Tibial nerve (tissue), 4 donors: ENCODE results near the gene PTMA. TPM values are rescaled to one million over a fixed set of nuclear protein-coding genes. Genes with fewer than 3 reads are reported as not detected.
A peak's percentile ranks its signal among the peaks of the same experiment; 100 is the strongest.

Experiments used
- DNase-seq, 2 donors: peaks; one replicate each; pipeline ENCODE4 v3.0.0-alpha.2; 2019; ENCODE audit warnings: low spot score in 2 of 2
- H3K27ac ChIP-seq, 4 donors: fragments of 200-600 bp; sonication (generic) in 3 of 4; one replicate each; pipeline ENCODE4 v1.5.1; 2017 to 2019; ENCODE audit warnings: mild to moderate bottlenecking in 1 of 4
- H3K27me3 ChIP-seq, 2 donors: fragments of 200-600 bp; sonication (generic) in 1 of 2; one replicate each; pipeline versions ENCODE4 v1.5.1 to v1.6.0; 2017 to 2019
- H3K36me3 ChIP-seq, 3 donors: fragments of 200-600 bp; sonication (generic); one replicate each; pipeline ENCODE4 v1.5.1; 2018 to 2019
- H3K4me1 ChIP-seq, 4 donors: fragments of 200-600 bp; sonication (generic) in 3 of 4; one replicate each; pipeline ENCODE4 v1.5.1; 2017 to 2019
- H3K4me3 ChIP-seq, 4 donors: fragments of 200-600 bp; sonication (generic) in 3 of 4; one replicate each; pipeline ENCODE4 v1.5.1; 2017 to 2019; ENCODE audit warnings: mild to moderate bottlenecking in 1 of 4, moderate library complexity in 1 of 4
- H3K9me3 ChIP-seq, 4 donors: fragments of 200-600 bp; sonication (generic) in 3 of 4; one replicate each; pipeline ENCODE4 v1.5.1; 2017 to 2019
- EP300 ChIP-seq, 2 donors: sonication (generic); formaldehyde crosslinking; IDR thresholded peaks; one replicate each; pipeline ENCODE4 v1.6.1; 2017; ENCODE audit warnings: antibody characterized with exemption in 2 of 2, mild to moderate bottlenecking in 1 of 2
- POLR2A ChIP-seq, 2 donors: fragments of 450-650 bp; IDR thresholded peaks; one replicate each; pipeline ENCODE4 v1.6.1; 2017; ENCODE audit warnings: antibody characterized with exemption in 2 of 2, mild to moderate bottlenecking in 2 of 2, moderate library complexity in 2 of 2
- WGBS, 2 donors: methylation state at CpG; one replicate each; pipeline ENCODE4 v1.1.5; 2018; 5-methylcytosine and 5-hydroxymethylcytosine counted together
- total RNA-seq, 4 donors: library from RNA; depleted of rRNA; stranded (reverse); fragments of >200 nt; gene quantifications; one replicate each; pipeline ENCODE4 v1.1.0, GENCODE V29; 2016
- TF ChIP-seq, protein P1 (sequence below), 5 experiments: fragments of 200-600 bp in 3 of 5; fragments of 450-650 bp in 2 of 5; sonication (generic) in 3 of 5; IDR thresholded peaks; one replicate each; pipeline ENCODE4 v1.5.1; 2016 to 2019; ENCODE audit warnings: antibody characterized with exemption in 5 of 5, mild to moderate bottlenecking in 3 of 5, moderate library complexity in 2 of 5

Gene PTMA
- total RNA-seq, 4 donors from 2014 or later = 622 to 1,472 (median 817) TPM

- TF ChIP-seq EP300 (IDR thresholded peaks at IDR 0.05) (no peak), POLR2A (IDR thresholded peaks at IDR 0.05) (no peak)
- TF ChIP-seq, protein P1, sequence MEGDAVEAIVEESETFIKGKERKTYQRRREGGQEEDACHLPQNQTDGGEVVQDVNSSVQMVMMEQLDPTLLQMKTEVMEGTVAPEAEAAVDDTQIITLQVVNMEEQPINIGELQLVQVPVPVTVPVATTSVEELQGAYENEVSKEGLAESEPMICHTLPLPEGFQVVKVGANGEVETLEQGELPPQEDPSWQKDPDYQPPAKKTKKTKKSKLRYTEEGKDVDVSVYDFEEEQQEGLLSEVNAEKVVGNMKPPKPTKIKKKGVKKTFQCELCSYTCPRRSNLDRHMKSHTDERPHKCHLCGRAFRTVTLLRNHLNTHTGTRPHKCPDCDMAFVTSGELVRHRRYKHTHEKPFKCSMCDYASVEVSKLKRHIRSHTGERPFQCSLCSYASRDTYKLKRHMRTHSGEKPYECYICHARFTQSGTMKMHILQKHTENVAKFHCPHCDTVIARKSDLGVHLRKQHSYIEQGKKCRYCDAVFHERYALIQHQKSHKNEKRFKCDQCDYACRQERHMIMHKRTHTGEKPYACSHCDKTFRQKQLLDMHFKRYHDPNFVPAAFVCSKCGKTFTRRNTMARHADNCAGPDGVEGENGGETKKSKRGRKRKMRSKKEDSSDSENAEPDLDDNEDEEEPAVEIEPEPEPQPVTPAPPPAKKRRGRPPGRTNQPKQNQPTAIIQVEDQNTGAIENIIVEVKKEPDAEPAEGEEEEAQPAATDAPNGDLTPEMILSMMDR (IDR thresholded peaks at IDR 0.05) = no peak
- Histone ChIP-seq H3K36me3 (no peaks in the 10 kb centered on the region), H3K27ac (peak overlapping the region; percentile 93 to 99 (median 96)), H3K27me3 (no peaks in the 10 kb centered on the region), H3K4me3 (peak overlapping the region in 3 of 4 donors; percentile 34 to 61 (median 59)), H3K4me1 (peaks cover 0 to 42% (median 26%) of the 10 kb centered on the region in 4 donors), H3K9me3 (no peaks in the 10 kb centered on the region)
- DNase-seq = no peak
- WGBS, 2 donors = 92 to 96% methylated on average over 27 to 34 of the region's 34 CpGs
Observed at GRCh38 chr2:231662811-231663457, 45.4 kb upstream of the PTMA start.

- H3K27me3 ChIP-seq = no peaks in the 10 kb centered on the region
- H3K9me3 ChIP-seq = no peaks in the 10 kb centered on the region
- H3K36me3 ChIP-seq = no peaks in the 10 kb centered on the region
- TF ChIP-seq POLR2A (IDR thresholded peaks at IDR 0.05) (no peak), EP300 (IDR thresholded peaks at IDR 0.05) (no peak)
- TF ChIP-seq, protein P1 (IDR thresholded peaks at IDR 0.05) = no peak
- H3K4me1 ChIP-seq = peaks cover 0 to 42% (median 26%) of the 10 kb centered on the region in 4 donors
- H3K4me3 ChIP-seq = no peak overlapping the region
- 93% methylated on average over 25 to 27 of the region's 27 CpGs for WGBS, 2 donors
- peak overlapping the region in 3 of 4 donors; percentile 31 to 99 (median 54) for H3K27ac ChIP-seq
- no peak for DNase-seq
Observed at GRCh38 chr2:231663458-231664212, 44.7 kb upstream of the PTMA start.

DNA sequence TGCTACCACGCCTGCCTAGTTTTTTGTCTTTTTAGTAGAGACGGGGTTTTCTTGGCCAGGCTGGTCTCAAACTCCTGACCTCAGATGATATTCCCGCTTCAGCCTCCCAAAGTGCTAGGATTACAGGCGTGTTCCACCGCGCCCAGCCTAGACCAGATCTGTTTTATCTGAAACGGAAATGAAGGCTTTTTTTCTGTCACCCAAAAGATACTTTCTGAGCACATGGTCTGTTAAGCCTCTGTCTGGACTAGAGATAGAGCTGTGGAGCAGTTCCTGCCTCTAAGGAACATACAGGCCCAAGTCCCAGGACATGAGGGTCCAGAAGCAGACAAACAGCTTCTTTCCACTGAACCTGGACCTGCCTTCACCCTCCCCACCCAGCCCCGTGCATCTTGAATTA lies 43.6 kb upstream of the PTMA start:
- Histone ChIP-seq H3K4me3 (no peak overlapping the region), H3K4me1 (peaks cover 0 to 42% (median 26%) of the 10 kb centered on the region in 4 donors), H3K9me3 (no peaks in the 10 kb centered on the region), H3K27ac (peak overlapping the region; percentile 96 to 99 (median 98)), H3K36me3 (no peaks in the 10 kb centered on the region), H3K27me3 (no peaks in the 10 kb centered on the region)
- TF ChIP-seq, protein P1 (IDR thresholded peaks at IDR 0.05) = no peak
- no peak for TF ChIP-seq EP300 (IDR thresholded peaks at IDR 0.05)
- TF ChIP-seq POLR2A (IDR thresholded peaks at IDR 0.05) = no peak
- no peak for DNase-seq
- WGBS, 2 donors = 90 to 94% methylated on average over 8 of the region's 8 CpGs

DNA sequence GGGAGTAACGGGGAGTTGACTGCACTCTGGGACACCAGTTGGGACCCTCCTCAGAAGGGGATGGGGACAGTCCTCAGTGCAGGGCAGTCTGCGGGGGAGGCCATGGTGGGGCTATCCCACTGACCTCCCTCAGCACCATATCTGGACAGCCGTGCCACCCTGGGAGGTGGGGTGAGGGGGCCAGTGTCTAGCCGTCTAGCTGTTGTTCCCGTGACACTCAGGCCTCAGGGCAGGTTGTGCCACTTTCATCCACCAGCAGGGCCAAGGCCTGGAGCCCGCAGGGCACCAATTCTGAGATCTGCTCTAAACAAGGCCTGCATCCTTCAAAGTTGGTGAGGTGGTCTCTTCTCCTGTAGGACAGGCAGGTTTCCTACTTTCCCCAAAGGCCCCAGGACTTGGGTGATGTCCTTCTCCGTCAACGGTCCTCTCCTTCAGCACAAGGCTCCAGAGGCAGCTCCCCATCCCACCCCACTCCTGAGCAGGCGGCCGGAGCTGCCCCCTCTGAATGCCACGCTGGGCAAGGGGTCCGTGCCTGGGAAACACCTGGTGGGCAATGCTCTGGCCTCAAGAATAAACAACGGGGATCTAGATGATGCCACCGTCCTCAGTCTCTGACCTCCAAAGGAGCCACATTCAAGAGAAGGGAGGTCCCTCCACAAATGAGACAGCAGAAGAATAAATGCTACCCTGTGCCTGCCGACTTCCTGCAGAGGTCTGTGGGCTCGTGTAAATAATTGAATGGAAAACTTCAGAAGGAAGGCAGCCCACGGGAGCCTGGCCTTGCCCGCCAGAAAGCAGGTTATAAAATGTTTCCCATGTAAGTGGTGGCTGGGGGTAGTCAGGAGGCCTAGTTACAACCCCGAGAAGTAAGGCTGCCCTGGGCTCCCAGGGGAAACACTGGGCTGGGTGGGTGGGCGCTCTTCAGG lies 42.8 kb upstream of the PTMA start:
- DNase-seq = no peak
- Histone ChIP-seq H3K36me3 (no peaks in the 10 kb centered on the region), H3K27me3 (no peaks in the 10 kb centered on the region), H3K4me1 (peaks cover 0 to 42% (median 26%) of the 10 kb centered on the region in 4 donors), H3K27ac (peak overlapping the region; percentile 96 to 99 (median 98)), H3K9me3 (no peaks in the 10 kb centered on the region), H3K4me3 (peak overlapping the region; percentile 41 to 64 (median 52))
- 58 to 68% methylated on average over 15 to 18 of the region's 20 CpGs for WGBS, 2 donors
- TF ChIP-seq, protein P1 (IDR thresholded peaks at IDR 0.05) = no peak
- no peak for TF ChIP-seq POLR2A (IDR thresholded peaks at IDR 0.05)
